ENCODE data around the gene CHRM2. TPM values are rescaled to one million over a fixed set of nuclear protein-coding genes. Genes with fewer than 3 reads are reported as not detected.

CHRM2 gene
- total and polyA plus RNA-seq, 7 experiments from 2014 or later = not detected

DNA sequence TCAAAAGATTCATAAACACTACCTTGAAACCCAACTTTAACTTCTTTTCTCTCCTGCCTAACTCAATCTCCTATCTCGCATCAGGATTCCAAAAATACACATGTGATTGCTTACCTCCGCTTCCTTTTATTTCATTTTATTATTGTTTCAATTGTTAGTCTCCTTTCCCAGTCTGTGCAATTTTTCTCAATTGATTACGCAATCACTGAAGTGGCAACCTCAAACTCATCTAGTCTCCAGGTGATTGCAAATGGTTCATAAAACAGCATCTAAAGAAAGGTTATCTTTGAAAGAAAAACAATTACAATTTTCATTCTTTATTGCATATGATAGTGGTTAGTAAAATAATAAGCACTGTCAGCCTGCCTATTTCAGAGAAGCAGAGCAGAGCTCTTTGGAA is 45.6 kb downstream of the CHRM2 start:
- ChIA-PET POLR2A (no interaction called here), CTCF (no interaction called here)
- DNase-seq = no peak
- no peaks in the 10 kb centered on the region for H3K4me1 ChIP-seq (ENCODE audit: control insufficient read depth in 2 of 2, insufficient read depth in 2 of 2, low read length in 2 of 2)
- H3K4me1 Mint-ChIP-seq = no peaks in the 10 kb centered on the region
- ATAC-seq = no peak
- H3K9me3 ChIP-seq (ENCODE audit: control insufficient read depth in 2 of 3, low read length in 3 of 3) = peaks cover 0 to 3% (median 0%) of the 10 kb centered on the region in 3 experiments
- H3K27me3 ChIP-seq (ENCODE audit: control insufficient read depth in 2 of 2, insufficient read depth in 2 of 2, low read length in 2 of 2) = no peaks in the 10 kb centered on the region
- H3K27ac Mint-ChIP-seq = no peak overlapping the region
- no peaks in the 10 kb centered on the region for H3K27me3 Mint-ChIP-seq
- H3K36me3 Mint-ChIP-seq = no peaks in the 10 kb centered on the region
- no peak overlapping the region for H3K27ac ChIP-seq (ENCODE audit: low read depth, low read length)
- intact Hi-C loops (cut with micrococcal nuclease) = no loop called here
- H3K36me3 ChIP-seq (ENCODE audit: control insufficient read depth in 2 of 3, insufficient read depth in 3 of 3, low read length in 3 of 3) = no peaks in the 10 kb centered on the region
- no peak overlapping the region for H3K4me3 Mint-ChIP-seq
- H3K4me3 ChIP-seq (ENCODE audit: low read length) = no peak overlapping the region
- H3K9me3 Mint-ChIP-seq = peaks cover 0 to 17% (median 0%) of the 10 kb centered on the region in 11 donors

DNA sequence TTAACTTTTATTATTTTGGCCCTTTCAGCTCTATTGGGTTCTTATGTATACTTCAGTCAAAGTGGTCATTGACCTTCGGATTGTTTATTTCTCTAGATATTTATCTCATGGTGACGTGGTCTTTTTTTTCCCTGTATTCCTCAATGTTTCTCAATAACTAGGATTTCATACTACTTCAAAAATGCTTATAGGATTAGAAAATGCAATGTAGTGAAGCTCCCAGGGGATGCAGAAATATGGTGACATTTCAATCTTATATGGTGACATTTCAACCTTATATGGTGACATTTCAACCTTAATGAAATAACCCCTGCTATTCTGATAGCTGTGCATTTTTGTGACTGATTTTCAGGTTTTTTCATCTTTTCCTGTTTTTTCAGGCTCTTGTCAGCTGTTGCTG is 51.4 kb downstream of the CHRM2 start:
- Histone ChIP-seq H3K4me1 (ENCODE audit: control insufficient read depth in 2 of 2, insufficient read depth in 2 of 2, low read length in 2 of 2) (no peaks in the 10 kb centered on the region), H3K36me3 (ENCODE audit: control insufficient read depth in 2 of 3, insufficient read depth in 3 of 3, low read length in 3 of 3) (no peaks in the 10 kb centered on the region), H3K9me3 (ENCODE audit: control insufficient read depth in 2 of 3, low read length in 3 of 3) (peaks cover 0 to 3% (median 0%) of the 10 kb centered on the region in 3 experiments), H3K27me3 (ENCODE audit: control insufficient read depth in 2 of 2, insufficient read depth in 2 of 2, low read length in 2 of 2) (no peaks in the 10 kb centered on the region), H3K4me3 (ENCODE audit: low read length) (no peak overlapping the region), H3K27ac (ENCODE audit: low read depth, low read length) (no peak overlapping the region)
- no peak for ATAC-seq
- Mint-ChIP-seq H3K27me3 (no peaks in the 10 kb centered on the region), H3K9me3 (peaks cover 0 to 16% (median 4%) of the 10 kb centered on the region in 11 donors), H3K4me3 (no peak overlapping the region), H3K4me1 (no peaks in the 10 kb centered on the region), H3K27ac (no peak overlapping the region), H3K36me3 (no peaks in the 10 kb centered on the region)
- CTCF ChIA-PET = no interaction called here
- intact Hi-C loops (cut with micrococcal nuclease) = no loop called here
- no peak for DNase-seq
- POLR2A ChIA-PET = no interaction called here

DNA sequence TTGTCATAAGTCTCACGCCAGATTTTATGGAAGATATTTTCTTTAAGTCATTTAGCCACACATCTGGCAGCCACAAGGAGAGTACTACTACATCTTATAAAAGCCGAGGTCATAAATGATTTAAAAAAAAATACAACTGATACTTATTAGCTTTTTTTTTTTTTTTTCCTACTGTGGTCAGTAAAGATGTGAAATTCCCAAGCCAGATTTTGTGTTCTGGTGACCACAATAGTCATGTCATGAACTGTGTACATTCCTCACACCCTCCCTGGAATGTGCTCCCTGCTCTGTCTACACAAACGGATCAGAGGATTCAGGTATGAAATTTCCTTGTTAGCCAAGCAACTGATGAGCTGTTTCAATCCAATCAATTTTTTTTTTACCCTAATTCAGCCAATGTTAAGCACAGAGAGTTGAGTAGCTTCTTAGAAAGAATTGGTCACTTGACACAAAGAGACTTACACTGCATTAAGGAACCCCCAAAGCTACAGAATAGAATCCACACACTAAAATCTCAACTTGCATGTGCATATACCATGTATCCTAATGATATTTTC is 54.7 kb downstream of the CHRM2 start:
- no peak overlapping the region for H3K4me3 Mint-ChIP-seq
- POLR2A ChIA-PET = no interaction called here
- CTCF ChIA-PET = no interaction called here
- Histone ChIP-seq H3K9me3 (ENCODE audit: control insufficient read depth in 2 of 3, low read length in 3 of 3) (no peaks in the 10 kb centered on the region), H3K27ac (ENCODE audit: low read depth, low read length) (no peak overlapping the region), H3K4me1 (ENCODE audit: control insufficient read depth in 2 of 2, insufficient read depth in 2 of 2, low read length in 2 of 2) (no peaks in the 10 kb centered on the region), H3K27me3 (ENCODE audit: control insufficient read depth in 2 of 2, insufficient read depth in 2 of 2, low read length in 2 of 2) (no peaks in the 10 kb centered on the region), H3K36me3 (ENCODE audit: control insufficient read depth in 2 of 3, insufficient read depth in 3 of 3, low read length in 3 of 3) (no peaks in the 10 kb centered on the region), H3K4me3 (ENCODE audit: low read length) (no peak overlapping the region)
- no peak overlapping the region for H3K27ac Mint-ChIP-seq
- H3K4me1 Mint-ChIP-seq = no peaks in the 10 kb centered on the region
- intact Hi-C loops (cut with micrococcal nuclease) = no loop called here
- no peaks in the 10 kb centered on the region for H3K27me3 Mint-ChIP-seq
- no peaks in the 10 kb centered on the region for H3K36me3 Mint-ChIP-seq
- no peak for DNase-seq
- peaks cover 0 to 8% (median 3%) of the 10 kb centered on the region in 11 donors for H3K9me3 Mint-ChIP-seq
- ATAC-seq = no peak

DNA sequence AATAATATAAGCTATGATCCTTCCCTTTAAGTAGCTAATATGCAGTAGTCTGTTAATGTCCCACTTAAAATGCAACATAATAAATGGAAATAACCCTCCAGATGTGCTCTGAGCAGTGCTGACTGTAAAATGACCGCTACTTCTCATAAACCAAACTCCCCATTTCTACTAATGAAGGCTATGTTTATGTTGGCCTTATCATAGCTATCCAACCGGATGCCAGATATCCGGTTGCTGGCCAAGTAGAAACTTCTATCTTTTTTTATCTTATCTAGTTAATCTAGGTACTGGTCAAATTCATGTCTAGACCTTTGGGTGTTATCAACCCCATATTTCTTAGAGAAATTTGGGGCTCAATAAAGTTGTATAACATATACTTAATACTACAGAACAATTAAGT is 56.6 kb downstream of the CHRM2 start:
- H3K27ac Mint-ChIP-seq = no peak overlapping the region
- intact Hi-C loops (cut with micrococcal nuclease) = no loop called here
- Histone ChIP-seq H3K4me1 (ENCODE audit: control insufficient read depth in 2 of 2, insufficient read depth in 2 of 2, low read length in 2 of 2) (no peaks in the 10 kb centered on the region), H3K9me3 (ENCODE audit: control insufficient read depth in 2 of 3, low read length in 3 of 3) (no peaks in the 10 kb centered on the region), H3K27me3 (ENCODE audit: control insufficient read depth in 2 of 2, insufficient read depth in 2 of 2, low read length in 2 of 2) (no peaks in the 10 kb centered on the region), H3K4me3 (ENCODE audit: low read length) (no peak overlapping the region), H3K27ac (ENCODE audit: low read depth, low read length) (no peak overlapping the region), H3K36me3 (ENCODE audit: control insufficient read depth in 2 of 3, insufficient read depth in 3 of 3, low read length in 3 of 3) (no peaks in the 10 kb centered on the region)
- ATAC-seq (no peak), DNase-seq (no peak)
- no peaks in the 10 kb centered on the region for H3K4me1 Mint-ChIP-seq
- ChIA-PET POLR2A (no interaction called here), CTCF (no interaction called here)
- no peaks in the 10 kb centered on the region for H3K27me3 Mint-ChIP-seq
- no peak overlapping the region for H3K4me3 Mint-ChIP-seq
- no peaks in the 10 kb centered on the region for H3K36me3 Mint-ChIP-seq
- H3K9me3 Mint-ChIP-seq = peaks cover 0 to 8% (median 1%) of the 10 kb centered on the region in 11 donors

DNA sequence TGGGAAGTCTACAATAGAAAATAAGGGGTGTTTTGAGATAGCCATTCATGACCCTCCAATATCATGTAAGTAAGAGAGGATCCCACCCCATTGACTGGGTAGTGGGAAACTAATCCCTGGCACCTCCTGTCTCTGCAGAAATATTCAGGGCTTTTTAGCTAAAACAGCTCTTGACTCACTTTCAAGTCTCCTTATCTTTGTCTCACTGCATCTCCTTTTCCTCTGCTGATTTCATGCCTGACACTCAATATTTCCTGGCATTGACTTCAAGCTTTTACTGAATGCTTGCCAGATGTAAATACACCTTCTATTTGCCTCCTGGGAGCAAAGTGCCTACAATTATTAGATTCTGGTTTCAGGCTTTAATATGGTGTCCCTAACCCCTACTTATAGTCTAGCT is 57.1 kb downstream of the CHRM2 start:
- no peak for ATAC-seq
- no peaks in the 10 kb centered on the region for H3K9me3 ChIP-seq (ENCODE audit: control insufficient read depth in 2 of 3, low read length in 3 of 3)
- Mint-ChIP-seq H3K27ac (no peak overlapping the region), H3K4me3 (no peak overlapping the region), H3K4me1 (no peaks in the 10 kb centered on the region), H3K36me3 (no peaks in the 10 kb centered on the region), H3K27me3 (no peaks in the 10 kb centered on the region), H3K9me3 (peaks cover 0 to 8% (median 1%) of the 10 kb centered on the region in 11 donors)
- ChIA-PET POLR2A (no interaction called here), CTCF (no interaction called here)
- no peak overlapping the region for H3K4me3 ChIP-seq (ENCODE audit: low read length)
- no peak for DNase-seq
- intact Hi-C loops (cut with micrococcal nuclease) = no loop called here
- no peaks in the 10 kb centered on the region for H3K36me3 ChIP-seq (ENCODE audit: control insufficient read depth in 2 of 3, insufficient read depth in 3 of 3, low read length in 3 of 3)
- no peaks in the 10 kb centered on the region for H3K27me3 ChIP-seq (ENCODE audit: control insufficient read depth in 2 of 2, insufficient read depth in 2 of 2, low read length in 2 of 2)
- H3K27ac ChIP-seq (ENCODE audit: low read depth, low read length) = no peak overlapping the region
- H3K4me1 ChIP-seq (ENCODE audit: control insufficient read depth in 2 of 2, insufficient read depth in 2 of 2, low read length in 2 of 2) = no peaks in the 10 kb centered on the region

DNA sequence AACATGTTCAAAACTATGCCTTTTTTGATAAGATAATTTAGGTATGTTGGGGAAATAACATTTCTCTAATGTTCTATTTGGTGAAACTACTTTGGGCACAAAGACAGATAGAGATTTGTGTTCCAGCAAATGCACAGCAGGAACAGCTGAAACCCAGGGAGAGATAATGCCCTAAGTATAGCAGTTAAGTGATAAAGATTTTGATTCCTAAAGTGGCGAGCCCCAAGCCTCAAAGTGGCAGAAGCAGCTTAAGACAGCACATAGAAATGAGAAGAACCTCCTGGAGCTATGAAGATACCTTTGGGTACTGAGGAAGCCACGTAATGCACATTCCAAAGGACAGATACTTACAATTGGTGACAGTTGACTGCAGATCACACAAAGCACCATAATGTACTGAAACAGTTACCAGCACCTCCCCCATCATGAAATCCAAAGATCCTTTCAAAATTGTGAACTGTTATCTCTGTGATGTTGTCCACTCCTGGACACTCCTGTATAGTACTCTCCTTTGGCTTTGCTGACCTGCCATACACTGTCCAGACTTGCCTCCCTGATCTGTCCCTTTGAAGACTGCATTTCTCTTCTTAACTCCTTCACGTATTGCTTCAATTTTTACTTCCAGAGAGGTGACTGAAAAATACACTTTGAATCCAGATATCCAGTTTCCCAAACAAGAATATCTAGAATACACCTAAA is 62.9 kb downstream of the CHRM2 start:
- CTCF ChIA-PET = no interaction called here
- DNase-seq (no peak), ATAC-seq (no peak)
- H3K27me3 ChIP-seq (ENCODE audit: control insufficient read depth in 2 of 2, insufficient read depth in 2 of 2, low read length in 2 of 2) = no peaks in the 10 kb centered on the region
- POLR2A ChIA-PET = no interaction called here
- H3K4me3 ChIP-seq (ENCODE audit: low read length) = no peak overlapping the region
- H3K36me3 Mint-ChIP-seq = no peaks in the 10 kb centered on the region
- H3K4me3 Mint-ChIP-seq = no peak overlapping the region
- no peak overlapping the region for H3K27ac ChIP-seq (ENCODE audit: low read depth, low read length)
- H3K27me3 Mint-ChIP-seq = no peaks in the 10 kb centered on the region
- no peak overlapping the region for H3K27ac Mint-ChIP-seq
- no peaks in the 10 kb centered on the region for H3K4me1 ChIP-seq (ENCODE audit: control insufficient read depth in 2 of 2, insufficient read depth in 2 of 2, low read length in 2 of 2)
- peaks cover 0 to 24% (median 6%) of the 10 kb centered on the region in 11 donors for H3K9me3 Mint-ChIP-seq
- no peaks in the 10 kb centered on the region for H3K4me1 Mint-ChIP-seq
- no peaks in the 10 kb centered on the region for H3K9me3 ChIP-seq (ENCODE audit: control insufficient read depth in 2 of 3, low read length in 3 of 3)
- intact Hi-C loops (cut with micrococcal nuclease) = no loop called here
- no peaks in the 10 kb centered on the region for H3K36me3 ChIP-seq (ENCODE audit: control insufficient read depth in 2 of 3, insufficient read depth in 3 of 3, low read length in 3 of 3)

DNA sequence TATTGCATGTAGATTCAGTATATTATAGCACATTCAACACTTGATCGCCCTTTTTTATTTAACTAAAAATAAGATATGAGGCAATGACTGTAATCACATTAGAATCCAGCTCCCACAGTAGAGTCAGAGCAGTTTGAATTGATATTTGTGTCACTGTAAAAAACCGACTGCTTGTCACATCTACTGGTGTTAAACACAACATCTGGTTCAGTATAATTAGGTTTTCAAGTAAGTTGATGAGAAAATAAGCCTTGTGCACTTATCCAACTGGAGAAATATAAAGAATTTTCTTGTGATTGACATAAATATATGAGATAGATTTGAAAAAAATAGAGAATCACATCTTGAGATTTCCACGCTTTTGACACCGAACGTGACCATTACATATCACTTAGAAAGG is 69.0 kb downstream of the CHRM2 start:
- Histone ChIP-seq H3K27me3 (ENCODE audit: control insufficient read depth in 2 of 2, insufficient read depth in 2 of 2, low read length in 2 of 2) (no peaks in the 10 kb centered on the region), H3K4me3 (ENCODE audit: low read length) (no peak overlapping the region), H3K4me1 (ENCODE audit: control insufficient read depth in 2 of 2, insufficient read depth in 2 of 2, low read length in 2 of 2) (no peaks in the 10 kb centered on the region), H3K9me3 (ENCODE audit: control insufficient read depth in 2 of 3, low read length in 3 of 3) (no peaks in the 10 kb centered on the region), H3K36me3 (ENCODE audit: control insufficient read depth in 2 of 3, insufficient read depth in 3 of 3, low read length in 3 of 3) (no peaks in the 10 kb centered on the region), H3K27ac (ENCODE audit: low read depth, low read length) (no peak overlapping the region)
- ChIA-PET POLR2A (no interaction called here), CTCF (no interaction called here)
- Mint-ChIP-seq H3K27ac (no peak overlapping the region), H3K4me1 (no peaks in the 10 kb centered on the region), H3K9me3 (peaks cover 0 to 15% (median 3%) of the 10 kb centered on the region in 11 donors), H3K27me3 (no peaks in the 10 kb centered on the region), H3K4me3 (no peak overlapping the region), H3K36me3 (no peaks in the 10 kb centered on the region)
- intact Hi-C loops (cut with micrococcal nuclease) = no loop called here
- DNase-seq (no peak), ATAC-seq (no peak)

Data from naive thymus-derived CD4-positive, alpha-beta T cell (primary cell).